GM21825 (cell line): Measurements from ENCODE around the gene SNRPA.
"Not testable (repeated sequence)": the region's sequence is repeated elsewhere in the genome, so short reads cannot be mapped to it uniquely, and the experiment has no call there.

Experiments
- ATAC-seq: cut with Tn5 transposase; IDR thresholded peaks from one replicate; pipeline ENCODE4 v1.9.1; 2021; ENCODE audit warnings: mild to moderate bottlenecking, moderate library complexity; ENCODE audit not compliant: unreplicated experiment

Gene SNRPA

DNA sequence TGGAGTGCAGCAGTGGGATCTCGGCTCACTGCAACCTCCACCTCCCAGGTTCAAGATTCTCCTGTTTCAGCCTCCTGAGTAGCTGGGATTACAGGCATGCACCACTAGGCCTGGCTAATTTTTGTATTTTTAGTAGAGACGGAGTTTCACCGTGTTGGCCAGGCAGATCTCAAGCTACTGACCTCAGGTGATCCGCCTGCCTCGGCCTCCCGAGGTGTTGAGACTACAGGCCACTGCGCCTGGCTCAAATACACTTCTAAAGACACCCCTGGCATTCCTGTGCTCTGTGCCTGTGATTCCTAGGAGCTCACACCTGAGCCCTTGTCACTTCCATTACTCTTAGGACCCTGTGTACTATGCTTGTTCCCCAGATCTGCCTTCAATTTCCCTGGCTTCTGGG, 61.6 kb downstream of the SNRPA start:
- not testable (repeated sequence) for ATAC-seq

GRCh38 chr19:40813182-40813581, 62.2 kb downstream of the SNRPA start:
- no peak for ATAC-seq
